ENCODE data around the gene TTL. TPM values are rescaled to one million over a fixed set of nuclear protein-coding genes. Genes with fewer than 3 reads are reported as not detected.
"Not testable (repeated sequence)": the region's sequence is repeated elsewhere in the genome, so short reads cannot be mapped to it uniquely, and the experiment has no call there.

TTL gene
- total RNA-seq, 2 donors from 2014 or later: 21.0 to 37.0 TPM

DNA sequence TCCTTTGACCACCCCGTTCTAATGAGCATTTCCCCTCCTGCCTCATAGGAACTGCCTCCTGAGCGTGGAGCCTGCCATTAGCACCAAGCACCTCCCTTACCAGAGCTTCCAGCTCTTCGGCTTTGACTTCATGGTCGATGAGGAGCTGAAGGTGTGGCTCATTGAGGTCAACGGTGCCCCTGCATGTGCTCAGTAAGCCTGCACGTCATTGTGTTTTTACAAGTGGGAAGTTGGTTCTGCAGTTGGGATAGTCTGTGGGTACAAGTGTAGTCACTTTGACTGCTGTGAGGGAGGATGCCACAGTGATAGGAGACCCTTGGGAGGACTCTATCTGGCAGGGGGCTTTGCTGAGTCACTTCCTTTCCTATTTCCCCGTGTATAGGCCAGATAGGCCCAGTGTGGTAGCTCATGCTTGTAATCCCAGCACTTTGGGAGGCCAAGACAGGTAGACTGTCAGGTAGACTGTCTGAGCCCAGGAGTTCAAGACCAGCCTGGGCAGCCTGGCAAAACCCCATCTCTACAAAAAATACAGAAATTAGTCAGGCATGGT lies 38.4 kb downstream of the TTL start:
- H3K27ac Mint-ChIP-seq: no peak overlapping the region
- DNase-seq (ENCODE audit: low spot score) (no peak), ATAC-seq (no peak)
- H3K36me3 Mint-ChIP-seq: peaks cover 17% of the 10 kb centered on the region
- no peaks in the 10 kb centered on the region for H3K9me3 Mint-ChIP-seq
- peaks cover 0 to 5% of the 10 kb centered on the region in 2 donors for H3K4me1 Mint-ChIP-seq (ENCODE audit: low read depth in 2 of 2)
- no peaks in the 10 kb centered on the region for H3K27me3 Mint-ChIP-seq
- H3K4me3 Mint-ChIP-seq: no peak overlapping the region

DNA sequence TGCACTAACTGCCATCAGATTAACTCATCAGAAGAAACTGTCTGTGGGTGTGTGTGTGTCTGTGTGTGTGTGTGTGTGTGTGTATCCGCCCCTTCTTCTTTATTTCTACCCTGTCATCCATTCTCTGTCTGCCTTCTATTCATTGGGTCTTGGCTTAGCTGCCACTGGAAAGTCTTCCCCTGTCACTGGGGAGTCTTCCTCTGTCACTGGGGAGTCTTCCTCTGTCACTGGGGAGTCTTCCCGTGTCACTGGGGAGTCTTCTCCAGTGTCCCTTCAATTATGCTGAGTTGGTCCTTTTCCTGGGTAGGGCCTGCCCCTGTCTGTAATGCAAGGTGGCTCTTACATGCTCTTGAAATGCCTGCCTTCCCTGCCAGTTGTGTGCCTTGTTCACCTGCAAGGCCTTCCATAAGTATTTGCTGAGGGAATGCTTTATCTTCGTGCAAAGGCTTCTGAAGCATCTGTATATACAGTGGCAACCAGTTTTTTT lies 41.4 kb downstream of the TTL start:
- ATAC-seq (no peak), DNase-seq (ENCODE audit: low spot score) (no peak)
- H3K9me3 Mint-ChIP-seq: no peaks in the 10 kb centered on the region
- H3K27ac Mint-ChIP-seq: no peak overlapping the region
- H3K4me1 Mint-ChIP-seq (ENCODE audit: low read depth in 2 of 2): peaks cover 0 to 9% of the 10 kb centered on the region in 2 donors
- peaks cover 17% of the 10 kb centered on the region for H3K36me3 Mint-ChIP-seq
- H3K27me3 Mint-ChIP-seq: no peaks in the 10 kb centered on the region
- H3K4me3 Mint-ChIP-seq: no peak overlapping the region

- H3K4me3 Mint-ChIP-seq; H3K27ac Mint-ChIP-seq; DNase-seq (ENCODE audit: low spot score); H3K9me3 Mint-ChIP-seq; H3K4me1 Mint-ChIP-seq (ENCODE audit: low read depth in 2 of 2); ATAC-seq; H3K27me3 Mint-ChIP-seq: not testable (repeated sequence)
- peaks cover 17% of the 10 kb centered on the region for H3K36me3 Mint-ChIP-seq
Observed at GRCh38 chr2:112524276-112524675, 42.3 kb downstream of the TTL start.

- H3K27me3 Mint-ChIP-seq: no peaks in the 10 kb centered on the region
- H3K9me3 Mint-ChIP-seq: no peaks in the 10 kb centered on the region
- no peak overlapping the region for H3K27ac Mint-ChIP-seq
- H3K4me3 Mint-ChIP-seq: no peak overlapping the region
- peaks cover 0 to 4% of the 10 kb centered on the region in 2 donors for H3K4me1 Mint-ChIP-seq (ENCODE audit: low read depth in 2 of 2)
- peaks cover 7% of the 10 kb centered on the region for H3K36me3 Mint-ChIP-seq
- no peak for ATAC-seq
- DNase-seq (ENCODE audit: low spot score): no peak
Observed at GRCh38 chr2:112528541-112528940, 46.6 kb downstream of the TTL start.

- ATAC-seq (no peak), DNase-seq (ENCODE audit: low spot score) (no peak)
- peaks cover 7% of the 10 kb centered on the region for H3K36me3 Mint-ChIP-seq
Observed at GRCh38 chr2:112529757-112530156, 47.8 kb downstream of the TTL start.

DNA sequence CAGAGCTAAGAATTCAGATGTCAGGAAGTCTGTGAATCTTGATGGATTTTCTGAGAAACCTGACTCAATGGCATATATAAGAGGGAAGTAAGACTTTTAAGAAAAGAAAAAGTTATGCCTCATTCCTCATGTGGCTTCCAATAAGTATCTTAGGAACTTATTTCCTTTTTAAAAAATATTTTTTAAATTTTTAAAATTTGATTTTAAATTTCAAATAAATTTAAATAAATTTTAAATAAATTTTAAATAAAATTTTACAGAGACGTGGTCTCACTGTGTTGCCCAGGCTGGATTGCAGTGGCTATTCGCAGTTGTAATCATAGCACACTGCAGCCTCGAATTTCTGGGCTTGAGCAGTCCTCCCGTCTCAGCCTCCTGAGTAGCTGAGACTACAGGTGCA lies 48.8 kb downstream of the TTL start:
- Mint-ChIP-seq H3K9me3 (no peaks in the 10 kb centered on the region), H3K27ac (no peak overlapping the region), H3K27me3 (no peaks in the 10 kb centered on the region), H3K36me3 (peaks cover 7% of the 10 kb centered on the region), H3K4me1 (ENCODE audit: low read depth in 2 of 2) (peaks cover 0 to 4% of the 10 kb centered on the region in 2 donors), H3K4me3 (no peak overlapping the region)
- DNase-seq (ENCODE audit: low spot score) (no peak), ATAC-seq (no peak)

More at GRCh38 chr2:112529757-112530156, 47.8 kb downstream of the TTL start:
- Mint-ChIP-seq H3K4me3 (no peak overlapping the region), H3K27ac (no peak overlapping the region), H3K27me3 (no peaks in the 10 kb centered on the region), H3K9me3 (no peaks in the 10 kb centered on the region), H3K4me1 (ENCODE audit: low read depth in 2 of 2) (peaks cover 0 to 4% of the 10 kb centered on the region in 2 donors)

GRCh38 chr2:112534826-112535225 lies 52.9 kb downstream of the TTL start:
- ATAC-seq: no peak
- H3K4me3 Mint-ChIP-seq: no peak overlapping the region
- no peaks in the 10 kb centered on the region for H3K4me1 Mint-ChIP-seq (ENCODE audit: low read depth in 2 of 2)
- no peaks in the 10 kb centered on the region for H3K27me3 Mint-ChIP-seq
- peaks cover 6% of the 10 kb centered on the region for H3K36me3 Mint-ChIP-seq
- DNase-seq (ENCODE audit: low spot score): no peak
- H3K27ac Mint-ChIP-seq: no peak overlapping the region
- H3K9me3 Mint-ChIP-seq: no peaks in the 10 kb centered on the region

GRCh38 chr2:112536665-112537064 lies 54.7 kb downstream of the TTL start:
- H3K36me3 Mint-ChIP-seq; DNase-seq (ENCODE audit: low spot score); H3K27ac Mint-ChIP-seq; H3K9me3 Mint-ChIP-seq; ATAC-seq; H3K4me3 Mint-ChIP-seq; H3K27me3 Mint-ChIP-seq: not testable (repeated sequence)
- H3K4me1 Mint-ChIP-seq (ENCODE audit: low read depth in 2 of 2): peaks cover 8 to 11% of the 10 kb centered on the region in 2 donors

- H3K27ac Mint-ChIP-seq: no peak overlapping the region
- H3K4me1 Mint-ChIP-seq (ENCODE audit: low read depth in 2 of 2): peaks cover 8 to 11% of the 10 kb centered on the region in 2 donors
- H3K9me3 Mint-ChIP-seq: no peaks in the 10 kb centered on the region
- no peaks in the 10 kb centered on the region for H3K27me3 Mint-ChIP-seq
- H3K4me3 Mint-ChIP-seq: no peak overlapping the region
- no peak for DNase-seq (ENCODE audit: low spot score)
- no peak for ATAC-seq
- no peaks in the 10 kb centered on the region for H3K36me3 Mint-ChIP-seq
Observed at GRCh38 chr2:112539306-112539705, 57.4 kb downstream of the TTL start.

DNA sequence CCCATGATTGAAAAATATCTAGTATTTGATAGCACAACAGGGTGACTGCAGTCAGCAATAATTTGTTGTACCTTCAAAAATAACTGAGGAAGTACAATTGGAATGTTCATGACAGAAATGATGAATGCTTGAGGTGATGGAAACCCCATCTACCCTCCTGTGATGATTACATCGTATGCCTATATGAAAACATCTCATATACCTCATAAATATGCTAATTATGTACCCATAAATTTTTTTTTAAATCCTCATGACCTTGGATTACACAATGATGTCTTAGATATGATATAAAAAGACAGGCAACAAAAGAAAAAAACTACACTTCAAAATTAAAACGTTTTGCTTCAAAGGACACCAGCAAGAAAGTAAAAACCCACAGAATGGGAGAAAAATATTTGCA lies 59.0 kb downstream of the TTL start:
- H3K27ac Mint-ChIP-seq: no peak overlapping the region
- peaks cover 8 to 11% of the 10 kb centered on the region in 2 donors for H3K4me1 Mint-ChIP-seq (ENCODE audit: low read depth in 2 of 2)
- H3K27me3 Mint-ChIP-seq: no peaks in the 10 kb centered on the region
- H3K4me3 Mint-ChIP-seq: peak overlapping the region; percentile 43
- DNase-seq (ENCODE audit: low spot score) (no peak), ATAC-seq (no peak)
- no peaks in the 10 kb centered on the region for H3K9me3 Mint-ChIP-seq
- H3K36me3 Mint-ChIP-seq: no peaks in the 10 kb centered on the region

DNA sequence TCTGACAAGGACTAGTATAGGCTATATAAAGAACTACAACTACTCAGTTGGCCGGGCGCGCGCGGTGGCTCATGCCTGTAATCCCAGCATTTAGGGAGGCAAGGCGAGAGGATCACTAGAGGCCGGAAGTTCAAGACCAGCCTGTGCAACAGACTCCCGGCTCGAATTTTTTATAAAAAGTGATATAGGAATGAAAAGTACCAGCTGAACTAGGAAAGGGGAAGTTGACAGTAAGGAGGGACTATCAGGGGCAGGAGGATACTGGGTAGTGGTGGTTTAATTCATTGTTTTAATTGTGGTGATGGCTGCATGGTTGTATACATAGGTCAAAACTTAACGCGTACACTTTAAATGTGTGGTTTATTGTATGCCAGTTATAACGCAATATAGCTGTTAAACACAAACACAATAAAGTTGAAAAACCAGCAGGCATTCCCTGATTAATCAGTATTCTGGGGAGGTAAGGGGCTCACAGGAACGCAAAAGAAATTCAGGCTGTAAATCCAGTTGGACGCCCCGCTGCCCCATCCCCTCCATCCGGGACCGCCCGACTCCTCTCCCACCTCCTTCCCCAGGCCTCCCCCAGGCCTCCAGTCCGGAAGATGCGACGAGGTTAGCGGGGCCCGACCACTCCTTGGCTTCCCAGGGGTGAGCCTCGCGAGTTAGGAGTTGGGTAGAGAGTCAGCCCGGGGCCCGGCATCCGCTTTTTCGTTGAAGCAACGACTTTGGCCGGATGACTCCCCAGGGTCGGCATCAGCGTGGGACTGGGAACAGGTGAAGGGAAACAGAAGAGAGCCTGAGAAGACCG lies 59.6 kb downstream of the TTL start:
- no peak overlapping the region for H3K4me3 Mint-ChIP-seq
- H3K9me3 Mint-ChIP-seq: no peaks in the 10 kb centered on the region
- H3K27ac Mint-ChIP-seq: no peak overlapping the region
- H3K27me3 Mint-ChIP-seq: no peaks in the 10 kb centered on the region
- H3K36me3 Mint-ChIP-seq: no peaks in the 10 kb centered on the region
- DNase-seq (ENCODE audit: low spot score): peak; percentile 79
- ATAC-seq: peak; percentile 86 to 87
- peaks cover 8 to 11% of the 10 kb centered on the region in 2 donors for H3K4me1 Mint-ChIP-seq (ENCODE audit: low read depth in 2 of 2)

- no peaks in the 10 kb centered on the region for H3K9me3 Mint-ChIP-seq
- DNase-seq (ENCODE audit: low spot score) (peak; percentile 88), ATAC-seq (peak; percentile 91 to 94)
- no peak within 1 kb of the TSS for H3K4me3 Mint-ChIP-seq
- H3K27ac Mint-ChIP-seq: no peak within 1 kb of the TSS
- H3K36me3 Mint-ChIP-seq: peaks cover 5% of the 10 kb centered on the region
- H3K27me3 Mint-ChIP-seq: no peaks in the 10 kb centered on the region
- peaks cover 8 to 15% of the 10 kb centered on the region in 2 donors for H3K4me1 Mint-ChIP-seq (ENCODE audit: low read depth in 2 of 2)
Observed at GRCh38 chr2:112542123-112542983, 60.4 kb downstream of the TTL start, which contains the start of gene POLR1B. Gene POLR1B, plus strand, starts transcription at chr2:112542465. Its CDS starts 30 bp downstream, at chr2:112542495.

DNA sequence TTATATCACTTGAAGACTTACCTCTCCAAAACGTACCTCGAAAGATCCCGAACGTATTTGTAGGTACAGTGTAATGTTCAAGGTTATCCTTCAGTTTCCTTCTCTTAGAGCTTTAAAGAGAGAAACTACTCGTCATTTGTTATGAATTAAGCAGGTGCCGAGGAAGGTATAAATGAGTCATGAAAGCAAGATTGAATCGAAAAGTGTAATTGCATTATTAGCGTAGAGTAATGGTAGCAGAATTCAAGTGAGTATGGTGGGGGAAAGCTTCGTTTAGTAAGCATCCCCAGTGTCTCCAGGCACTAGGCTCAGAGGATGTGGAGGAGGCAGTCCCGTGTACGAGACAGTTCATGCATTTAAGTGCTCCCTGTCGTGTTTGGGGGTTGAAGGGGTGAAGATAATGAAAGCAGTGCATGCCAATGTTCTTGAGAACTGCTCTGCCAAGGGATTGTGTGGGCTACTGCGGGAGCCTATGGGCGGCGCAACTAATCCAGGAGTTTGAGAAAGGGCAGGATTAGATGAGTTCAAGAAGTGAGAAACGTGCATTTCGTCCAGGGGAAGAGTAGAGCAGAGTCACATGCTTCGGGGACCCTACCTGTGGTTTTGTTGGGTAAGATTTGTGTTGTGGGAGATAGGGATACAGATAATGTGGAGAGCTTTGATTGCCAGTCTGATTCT lies 61.2 kb downstream of the TTL start:
- DNase-seq (ENCODE audit: low spot score): no peak
- ATAC-seq: no peak
- Mint-ChIP-seq H3K9me3 (no peaks in the 10 kb centered on the region), H3K27ac (no peak overlapping the region), H3K4me3 (no peak overlapping the region), H3K27me3 (no peaks in the 10 kb centered on the region), H3K4me1 (ENCODE audit: low read depth in 2 of 2) (peaks cover 8 to 16% of the 10 kb centered on the region in 2 donors), H3K36me3 (peaks cover 6% of the 10 kb centered on the region)

Measured in natural killer cell treated with Interleukin-12 subunit alpha and Interleukin-12 subunit beta and Interleukin-15 and Interleukin-18, amount 100 ng/mL, for 72 hours (primary cell).